Neural progenitor cell (in vitro differentiated cells): ENCODE results near the gene ATG4A. TPM values are rescaled to one million over a fixed set of nuclear protein-coding genes. Genes with fewer than 3 reads are reported as not detected.

Experiments used
- DNase-seq: peaks from one replicate; pipeline ENCODE4 v3.0.0-alpha.2; 2016; ENCODE audit warnings: low spot score
- H2AFZ ChIP-seq: fragments of 200-600 bp; sonication (generic); replicated peaks from 2 replicates; pipeline ENCODE4 v1.6.1; 2016; ENCODE audit warnings: antibody characterized with exemption
- H3F3A ChIP-seq: fragments of 200-600 bp; sonication (generic); 2 replicates; pipeline ENCODE4 v1.6.1; 2016; ENCODE audit warnings: antibody characterized with exemption, low read depth
- H3K27ac ChIP-seq: fragments of 200-600 bp; sonication (generic); 2 replicates; pipeline ENCODE4 v1.5.1; 2016; ENCODE audit warnings: mild to moderate bottlenecking
- H3K27me3 ChIP-seq: fragments of 200-600 bp; sonication (generic); 2 replicates; pipeline ENCODE4 v1.6.1; 2016; ENCODE audit warnings: mild to moderate bottlenecking, moderate library complexity
- H3K36me3 ChIP-seq: fragments of 200-600 bp; sonication (generic); 2 replicates; pipeline ENCODE4 v1.5.1; 2016
- H3K4me1 ChIP-seq: fragments of 200-600 bp; sonication (generic); 2 replicates; pipeline ENCODE4 v1.6.1; 2016; ENCODE audit warnings: mixed run types
- H3K4me2 ChIP-seq: fragments of 200-600 bp; sonication (generic); 2 replicates; pipeline ENCODE4 v1.6.1; 2016
- H3K4me3 ChIP-seq: fragments of 200-600 bp; sonication (generic); 2 replicates; pipeline ENCODE4 v1.5.1; 2016
- H3K79me2 ChIP-seq: fragments of 200-600 bp; sonication (generic); 2 replicates; pipeline ENCODE4 v1.6.1; 2016; ENCODE audit warnings: low read depth
- H3K9ac ChIP-seq: fragments of 200-600 bp; sonication (generic); 2 replicates; pipeline ENCODE4 v1.6.1; 2016
- H3K9me3 ChIP-seq: fragments of 200-600 bp; sonication (generic); 2 replicates; pipeline ENCODE4 v1.5.1; 2016; ENCODE audit warnings: low read depth
- H4K20me1 ChIP-seq: fragments of 200-600 bp; sonication (generic); 2 replicates; pipeline ENCODE4 v1.6.1; 2016; ENCODE audit warnings: low read depth
- H3K27ac Mint-ChIP-seq: 3 replicates; pipeline ENCODE4 v1.8.0; 2021; ENCODE audit warnings: mixed read lengths
- H3K27me3 Mint-ChIP-seq: 2 replicates; pipeline ENCODE4 v1.8.0; 2022; ENCODE audit warnings: low read depth, mild to moderate bottlenecking, inconsistent platforms, moderate library complexity, mixed read lengths; ENCODE audit not compliant: insufficient read depth
- H3K36me3 Mint-ChIP-seq: 3 replicates; pipeline ENCODE4 v1.8.0; 2021; ENCODE audit warnings: mixed read lengths
- H3K4me1 Mint-ChIP-seq: 3 replicates; pipeline ENCODE4 v1.8.0; 2021; ENCODE audit warnings: mixed read lengths
- H3K4me3 Mint-ChIP-seq: 3 replicates; pipeline ENCODE4 v1.8.0; 2021; ENCODE audit warnings: mild to moderate bottlenecking, moderate library complexity, mixed read lengths
- H3K9me3 Mint-ChIP-seq: 3 replicates; pipeline ENCODE4 v1.8.0; 2020; ENCODE audit warnings: mixed read lengths
- CTCF ChIP-seq: fragments of 200-600 bp; sonication (generic); IDR thresholded peaks from 2 replicates; pipeline ENCODE4 v1.5.1; 2017; ENCODE audit warnings: antibody characterized with exemption, mild to moderate bottlenecking
- EZH2 ChIP-seq: fragments of 200-600 bp; sonication (generic); IDR thresholded peaks from 2 replicates; pipeline ENCODE4 v1.6.1; 2017; ENCODE audit warnings: antibody characterized with exemption, mild to moderate bottlenecking, moderate library complexity
- EZH2phosphoT487 ChIP-seq: fragments of 200-600 bp; sonication (generic); IDR thresholded peaks from 2 replicates; pipeline ENCODE4 v1.6.1; 2017; ENCODE audit warnings: antibody characterized with exemption
- total RNA-seq: library from RNA; depleted of rRNA; stranded (reverse); fragments of >200 nt; gene quantifications from 2 replicates; pipeline ENCODE4 v1.2.3, GENCODE V29; 2015; ENCODE audit warnings: low replicate concordance

Gene ATG4A
- total RNA-seq, 1 donor from 2014 or later = 6.5 TPM

DNA sequence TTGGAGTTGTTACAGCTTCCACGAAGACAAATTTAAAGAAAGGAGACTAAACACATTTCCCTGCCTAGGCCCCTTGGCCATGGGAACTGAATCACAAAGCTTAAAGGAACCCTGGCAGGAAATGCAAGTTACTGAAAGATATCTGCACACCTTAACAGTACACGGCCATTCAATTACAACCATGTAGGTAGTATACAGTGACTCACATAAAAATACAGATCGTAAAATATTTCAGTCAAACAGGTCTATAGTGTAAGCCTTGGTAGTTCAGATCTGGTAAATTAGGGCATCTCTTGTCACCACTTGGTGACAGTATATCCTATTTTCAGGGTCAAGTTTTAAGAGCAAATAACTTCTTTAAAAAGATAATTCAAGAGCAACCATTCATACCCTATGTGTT, 112.0 kb downstream of the ATG4A start:
- TF ChIP-seq CTCF (no peak), EZH2 (no peak), EZH2phosphoT487 (no peak)
- Histone ChIP-seq H3K4me3 (no peak overlapping the region), H2AFZ (no peak overlapping the region), H3F3A (no peaks in the 10 kb centered on the region), H3K4me2 (no peak overlapping the region), H3K36me3 (no peaks in the 10 kb centered on the region), H3K9ac (no peak overlapping the region), H3K79me2 (no peaks in the 10 kb centered on the region), H3K9me3 (no peaks in the 10 kb centered on the region), H4K20me1 (no peaks in the 10 kb centered on the region), H3K27ac (no peak overlapping the region), H3K27me3 (no peaks in the 10 kb centered on the region), H3K4me1 (peaks cover 1% of the 10 kb centered on the region)
- peaks cover 46% of the 10 kb centered on the region for H3K36me3 Mint-ChIP-seq
- no peaks in the 10 kb centered on the region for H3K9me3 Mint-ChIP-seq
- H3K27ac Mint-ChIP-seq = no peak overlapping the region
- no peak for DNase-seq
- H3K4me1 Mint-ChIP-seq = peaks cover 12% of the 10 kb centered on the region
- H3K27me3 Mint-ChIP-seq = no peaks in the 10 kb centered on the region
- no peak overlapping the region for H3K4me3 Mint-ChIP-seq

Other genes with a start within 250 kb of the ATG4A start
- not detected in 2 replicates for gene TEX13B, start 109.4 kb upstream of the ATG4A start, total RNA-seq
- 0.15 and 0.22 TPM in 2 replicates for gene VSIG1, start 46.7 kb upstream of the ATG4A start, total RNA-seq
- 113 and 156 TPM in 2 replicates for gene PSMD10, start 236 bp upstream of the ATG4A start, total RNA-seq